ENCODE data around the gene HACD2.
"Not testable (repeated sequence)": the region's sequence is repeated elsewhere in the genome, so short reads cannot be mapped to it uniquely, and the experiment has no call there.

HACD2 gene

GRCh38 chr3:123611082-123611481 lies 26.2 kb upstream of the HACD2 start:
- DNase-seq: no peak

- no peak for DNase-seq
Measured at GRCh38 chr3:123610331-123610730, 25.5 kb upstream of the HACD2 start.

- DNase-seq: no peak
Measured at GRCh38 chr3:123609063-123609462, 24.2 kb upstream of the HACD2 start.

- no peak for DNase-seq
Measured at GRCh38 chr3:123608263-123608937, 23.5 kb upstream of the HACD2 start.

- DNase-seq: no peak
Measured at GRCh38 chr3:123606527-123606926, 21.7 kb upstream of the HACD2 start.

- no peak for DNase-seq
Measured at GRCh38 chr3:123605789-123606234, 21.0 kb upstream of the HACD2 start.

- not testable (repeated sequence) for DNase-seq
Measured at GRCh38 chr3:123603153-123603552, 18.3 kb upstream of the HACD2 start.

GRCh38 chr3:123602325-123602724 lies 17.5 kb upstream of the HACD2 start:
- DNase-seq: no peak

GRCh38 chr3:123600863-123601262 lies 16.0 kb upstream of the HACD2 start:
- not testable (repeated sequence) for DNase-seq

GRCh38 chr3:123597561-123597960 lies 12.7 kb upstream of the HACD2 start:
- DNase-seq: no peak

- no peak for DNase-seq
Measured at GRCh38 chr3:123595396-123596180, 10.7 kb upstream of the HACD2 start.

GRCh38 chr3:123593381-123593780 lies 8.5 kb upstream of the HACD2 start:
- no peak for DNase-seq

- DNase-seq: no peak
Measured at GRCh38 chr3:123590685-123591450, 6.0 kb upstream of the HACD2 start.

- no peak for DNase-seq
Measured at GRCh38 chr3:123587401-123587800, 2.5 kb upstream of the HACD2 start.

- DNase-seq: no peak
Measured at GRCh38 chr3:123586968-123587367, 2.1 kb upstream of the HACD2 start.

GRCh38 chr3:123586131-123586530 lies 1.3 kb upstream of the HACD2 start:
- DNase-seq: no peak

GRCh38 chr3:123584284-123584987 lies 417 bp downstream of the HACD2 start:
- DNase-seq: peak in 1 of 2 donors; percentile 80

- no peak for DNase-seq
Measured at GRCh38 chr3:123583561-123583960, 1.3 kb downstream of the HACD2 start.

- no peak for DNase-seq
Measured at GRCh38 chr3:123582315-123582714, 2.5 kb downstream of the HACD2 start.

GRCh38 chr3:123576122-123576521 lies 8.7 kb downstream of the HACD2 start:
- no peak for DNase-seq

- DNase-seq: no peak
Measured at GRCh38 chr3:123571973-123572365, 12.9 kb downstream of the HACD2 start.

GRCh38 chr3:123571264-123571972 lies 13.4 kb downstream of the HACD2 start:
- no peak for DNase-seq

Measured in hippocampal formation (tissue), 2 donors.